ENCODE measurements around the gene CXCL12. TPM values are rescaled to one million over a fixed set of nuclear protein-coding genes. Genes with fewer than 3 reads are reported as not detected.

CXCL12 gene
- polyA plus RNA-seq, 1 of the 3 experiments (the other 2 are of a cell fraction), result 4.7 TPM

GRCh38 chr10:44362866-44363711, 21.8 kb downstream of the CXCL12 start:
- Histone ChIP-seq H3K9me3 (no peaks in the 10 kb centered on the region), H3K79me2 (ENCODE audit: insufficient read depth) (no peaks in the 10 kb centered on the region), H3K9ac (no peak overlapping the region), H3K9me2 (no peaks in the 10 kb centered on the region), H4K20me1 (ENCODE audit: insufficient read depth) (no peaks in the 10 kb centered on the region), H2AFZ (ENCODE audit: low read depth) (no peak overlapping the region), H3K27ac (ENCODE audit: low read depth in 2 of 2, low read length in 1 of 2) (no peak overlapping the region), H3F3A (replicated peaks; ENCODE audit: insufficient read depth) (no peaks in the 10 kb centered on the region), H3K4me1 (ENCODE audit: control insufficient read depth in 1 of 2, insufficient read depth in 2 of 2, low read depth in 1 of 2, low read length in 1 of 2) (no peaks in the 10 kb centered on the region), H3K4me2 (no peak overlapping the region), H3K4me3 (ENCODE audit: low read depth in 2 of 2, low read length in 1 of 2) (no peak overlapping the region), H3K36me3 (replicated peaks in 1 of 2; ENCODE audit: control insufficient read depth in 1 of 2, insufficient read depth in 2 of 2, low read length in 1 of 2) (no peaks in the 10 kb centered on the region), H3K27me3 (ENCODE audit: insufficient read depth) (no peaks in the 10 kb centered on the region)
- no peak for TF ChIP-seq TAF1 (IDR thresholded peaks at IDR 0.05; ENCODE audit: borderline replicate concordance, low read depth, low read length)
- no peak for TF ChIP-seq YY1 (IDR thresholded peaks at IDR 0.05; ENCODE audit: low read depth)
- TF ChIP-seq, protein P1, sequence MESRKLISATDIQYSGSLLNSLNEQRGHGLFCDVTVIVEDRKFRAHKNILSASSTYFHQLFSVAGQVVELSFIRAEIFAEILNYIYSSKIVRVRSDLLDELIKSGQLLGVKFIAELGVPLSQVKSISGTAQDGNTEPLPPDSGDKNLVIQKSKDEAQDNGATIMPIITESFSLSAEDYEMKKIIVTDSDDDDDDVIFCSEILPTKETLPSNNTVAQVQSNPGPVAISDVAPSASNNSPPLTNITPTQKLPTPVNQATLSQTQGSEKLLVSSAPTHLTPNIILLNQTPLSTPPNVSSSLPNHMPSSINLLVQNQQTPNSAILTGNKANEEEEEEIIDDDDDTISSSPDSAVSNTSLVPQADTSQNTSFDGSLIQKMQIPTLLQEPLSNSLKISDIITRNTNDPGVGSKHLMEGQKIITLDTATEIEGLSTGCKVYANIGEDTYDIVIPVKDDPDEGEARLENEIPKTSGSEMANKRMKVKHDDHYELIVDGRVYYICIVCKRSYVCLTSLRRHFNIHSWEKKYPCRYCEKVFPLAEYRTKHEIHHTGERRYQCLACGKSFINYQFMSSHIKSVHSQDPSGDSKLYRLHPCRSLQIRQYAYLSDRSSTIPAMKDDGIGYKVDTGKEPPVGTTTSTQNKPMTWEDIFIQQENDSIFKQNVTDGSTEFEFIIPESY (IDR thresholded peaks at IDR 0.05; ENCODE audit: borderline replicate concordance, low read depth), result no peak
- TF ChIP-seq RAD21 (IDR thresholded peaks at IDR 0.05; ENCODE audit: low read length), result no peak
- no peak for TF ChIP-seq NFIC (IDR thresholded peaks at IDR 0.05; ENCODE audit: borderline replicate concordance)
- TF ChIP-seq GABPA (IDR thresholded peaks at IDR 0.05; ENCODE audit: low read depth), result no peak
- no peak for TF ChIP-seq TCF12 (IDR thresholded peaks at IDR 0.05)
- TF ChIP-seq CHD2 (IDR thresholded peaks at IDR 0.05; ENCODE audit: low read length, partially characterized antibody), result no peak
- no peak for TF ChIP-seq FOXJ3 (CRISPR knock-in tag; IDR thresholded peaks at IDR 0.05)
- WGBS (ENCODE audit: low lambda C conversion rate), result 7% methylated on average over 5 of the region's 13 CpGs
- POLR2A ChIA-PET, result interaction anchor here (0.6 kb wide), 1 partner anchor 84 kb away, joined by 4 read pairs; no protein-coding TSS in a partner anchor
- no peak for DNase-seq
- CTCF ChIA-PET, result interaction anchor here (1.5 kb wide), 1 partner anchor 26 kb away, joined by 3 read pairs; no protein-coding TSS in a partner anchor

GRCh38 chr10:44361109-44361508, 23.8 kb downstream of the CXCL12 start:
- Histone ChIP-seq H3K4me3 (ENCODE audit: low read depth in 2 of 2, low read length in 1 of 2) (no peak overlapping the region), H2AFZ (ENCODE audit: low read depth) (no peak overlapping the region), H3K9me2 (no peaks in the 10 kb centered on the region), H3K4me2 (no peak overlapping the region), H3K9me3 (no peaks in the 10 kb centered on the region), H3K4me1 (ENCODE audit: control insufficient read depth in 1 of 2, insufficient read depth in 2 of 2, low read depth in 1 of 2, low read length in 1 of 2) (no peaks in the 10 kb centered on the region), H3K27ac (ENCODE audit: low read depth in 2 of 2, low read length in 1 of 2) (no peak overlapping the region), H3K27me3 (ENCODE audit: insufficient read depth) (no peaks in the 10 kb centered on the region), H3K36me3 (replicated peaks in 1 of 2; ENCODE audit: control insufficient read depth in 1 of 2, insufficient read depth in 2 of 2, low read length in 1 of 2) (no peaks in the 10 kb centered on the region), H3K79me2 (ENCODE audit: insufficient read depth) (no peaks in the 10 kb centered on the region), H4K20me1 (ENCODE audit: insufficient read depth) (no peaks in the 10 kb centered on the region), H3F3A (replicated peaks; ENCODE audit: insufficient read depth) (no peaks in the 10 kb centered on the region), H3K9ac (no peak overlapping the region)
- CTCF ChIA-PET, result interaction anchor here (2.5 kb wide), 1 partner anchor 671 kb away, joined by 9 read pairs; no protein-coding TSS in a partner anchor
- 0% methylated on average over 1 of the region's 1 CpG for WGBS (ENCODE audit: low lambda C conversion rate)
- DNase-seq, result no peak
- TF ChIP-seq RXRA (IDR thresholded peaks at IDR 0.05; ENCODE audit: borderline replicate concordance, low read depth) (no peak), FOXM1 (IDR thresholded peaks at IDR 0.05; ENCODE audit: low read depth) (no peak), MAX (IDR thresholded peaks at IDR 0.05; ENCODE audit: low read depth) (no peak), TAF1 (IDR thresholded peaks at IDR 0.05; ENCODE audit: borderline replicate concordance, low read depth, low read length) (no peak), USF1 (IDR thresholded peaks at IDR 0.05; ENCODE audit: borderline replicate concordance, low read depth) (no peak), POLR2AphosphoS5 (IDR thresholded peaks at IDR 0.05; ENCODE audit: low read depth, low read length) (no peak)
- POLR2A ChIA-PET, result no interaction called here
